B cell (primary cell): ENCODE results near the gene ARID4B. TPM values are rescaled to one million over a fixed set of nuclear protein-coding genes. Genes with fewer than 3 reads are reported as not detected.

Source experiments
- ATAC-seq: fragments of 200-7000 bp; cut with Tn5 transposase; one replicate; pipeline ENCODE4 v1.10.0; 2021; ENCODE audit warnings: low read depth, mild to moderate bottlenecking, moderate number of reproducible peaks, moderate library complexity
- CTCF ChIA-PET: fragments of 350-600 bp; sonication (Branson Sonifier 250); formaldehyde crosslinking; loops from one replicate; lab custom pipeline; 2021; ENCODE audit warnings: antibody characterized with exemption, inconsistent platforms; lab: Charles Lee
- POLR2A ChIA-PET: fragments of 350-600 bp; sonication (Branson Sonifier 250); formaldehyde crosslinking; loops from one replicate; lab custom pipeline; 2021; ENCODE audit warnings: antibody characterized with exemption; lab: Charles Lee
- DNase-seq: peaks from one replicate; pipeline ENCODE4 v3.0.0; 2013
- H2AFZ ChIP-seq: 2 replicates; pipeline ENCODE4 v1.6.1; 2012; ENCODE audit warnings: mild to moderate bottlenecking, low read depth, low read length; ENCODE audit not compliant: insufficient read depth, poor library complexity, severe bottlenecking
- H3K27ac ChIP-seq, 2 donors: 1 replicate in 1 of 2; 2 replicates in 1 of 2; pipeline ENCODE4 v1.5.1; 2012 to 2013; ENCODE audit warnings: low read length in 2 of 2, mild to moderate bottlenecking in 2 of 2, moderate library complexity in 1 of 2
- H3K27me3 ChIP-seq, 4 experiments: fragments of 200-600 bp in 1 of 4; sonication (generic) in 1 of 4; replicated peaks in 1 of 4; 1 replicate in 2 of 4; 2 replicates in 2 of 4; pipeline versions ENCODE4 v1.6.1 to v1.7.0; 2013 to 2016; ENCODE audit warnings: low read length in 3 of 4, mild to moderate bottlenecking in 2 of 4, mixed read lengths in 1 of 4, moderate library complexity in 1 of 4; ENCODE audit not compliant: insufficient read depth in 4 of 4, control insufficient read depth in 3 of 4; ENCODE audit errors: control extremely low read depth in 1 of 4
- H3K36me3 ChIP-seq, 2 experiments: replicated peaks in 1 of 2; 1 replicate in 1 of 2; 2 replicates in 1 of 2; pipeline versions ENCODE4 v1.6.1 to v1.7.1; 2013; ENCODE audit warnings: low read length in 1 of 2; ENCODE audit not compliant: insufficient read depth in 2 of 2, control insufficient read depth in 1 of 2; ENCODE audit errors: control extremely low read depth in 1 of 2, extremely low read depth in 1 of 2
- H3K4me1 ChIP-seq, 2 donors: fragments of 200-600 bp in 1 of 2; sonication (generic) in 1 of 2; 1 replicate in 1 of 2; 2 replicates in 1 of 2; pipeline versions ENCODE4 v1.5.1 to v1.6.1; 2013 to 2017; ENCODE audit warnings: low read length in 2 of 2; ENCODE audit not compliant: control insufficient read depth in 2 of 2, insufficient read depth in 2 of 2
- H3K4me2 ChIP-seq: replicated peaks from 2 replicates; pipeline ENCODE3; 2012; ENCODE audit warnings: mild to moderate bottlenecking, low read depth, low read length; ENCODE audit not compliant: poor library complexity, severe bottlenecking
- H3K4me3 ChIP-seq, 5 experiments: fragments of 200-600 bp in 1 of 5; sonication (generic) in 1 of 5; 1 replicate in 3 of 5; 2 replicates in 2 of 5; pipeline versions ENCODE4 v1.5.1 to v1.7.0; 2011 to 2016; ENCODE audit warnings: low read length in 4 of 5, mild to moderate bottlenecking in 4 of 5, low read depth in 2 of 5, control low read depth in 1 of 5, moderate library complexity in 1 of 5; ENCODE audit not compliant: insufficient read depth in 1 of 5; ENCODE audit errors: control extremely low read depth in 1 of 5, extremely low read depth in 1 of 5
- H3K79me2 ChIP-seq: fragments of 200-600 bp; sonication (generic); one replicate; pipeline ENCODE4 v1.6.0; 2016; ENCODE audit warnings: low read length; ENCODE audit not compliant: control insufficient read depth, insufficient read depth
- H3K9ac ChIP-seq: fragments of 200-600 bp; sonication (generic); 2 replicates; pipeline ENCODE4 v1.6.1; 2017; ENCODE audit warnings: mild to moderate bottlenecking, low read length, moderate library complexity
- H3K9me3 ChIP-seq, 3 donors: one replicate each; pipeline versions ENCODE4 v1.6.1 to v1.7.1; 2013; ENCODE audit warnings: low read length in 2 of 3; ENCODE audit not compliant: control insufficient read depth in 2 of 3, insufficient read depth in 1 of 3; ENCODE audit errors: control extremely low read depth in 1 of 3
- H4K20me1 ChIP-seq: 2 replicates; pipeline ENCODE4 v1.6.0; 2012; ENCODE audit warnings: mild to moderate bottlenecking, low read length; ENCODE audit not compliant: insufficient read depth, control insufficient read depth, poor library complexity, severe bottlenecking
- H3K27ac Mint-ChIP-seq: one replicate; pipeline ENCODE4 v1.8.0; 2021; ENCODE audit warnings: mixed read lengths
- H3K27me3 Mint-ChIP-seq: one replicate; pipeline ENCODE4 v1.8.0; 2021; ENCODE audit warnings: mixed read lengths
- H3K4me1 Mint-ChIP-seq: one replicate; pipeline ENCODE4 v1.8.0; 2021; ENCODE audit warnings: mixed read lengths
- H3K4me3 Mint-ChIP-seq: one replicate; pipeline ENCODE4 v1.8.0; 2021; ENCODE audit warnings: mixed read lengths
- H3K9me3 Mint-ChIP-seq: one replicate; pipeline ENCODE4 v1.8.0; 2022; ENCODE audit warnings: mixed read lengths; ENCODE audit not compliant: insufficient read depth
- EZH2 ChIP-seq: IDR thresholded peaks from 2 replicates; pipeline ENCODE4 v1.6.1; 2012; ENCODE audit warnings: borderline replicate concordance, low read depth, mild to moderate bottlenecking, moderate library complexity, low read length; ENCODE audit not compliant: insufficient read depth, poor library complexity, severe bottlenecking
- WGBS: methylation state at CpG from one replicate; pipeline ENCODE4 v1.1.5; 2013; ENCODE audit warnings: missing lambda C conversion rate; ENCODE audit not compliant: insufficient coverage; 5-methylcytosine and 5-hydroxymethylcytosine counted together
- intact Hi-C: fragments of 100-400 bp; cut with micrococcal nuclease; formaldehyde crosslinking; loops from one replicate; pipeline ENCODE4 v1.10.0; 2022
- polyA plus RNA-seq: library from polyadenylated mRNA; depleted of rRNA; stranded (reverse); fragments of >200 nt; gene quantifications from 2 replicates; pipeline ENCODE4 v1.2.3, GENCODE V29; 2012
- total RNA-seq, 2 donors: library from RNA; stranded (reverse); fragments of 120-200 nt in 1 of 2; gene quantifications; 1 replicate in 1 of 2; 2 replicates in 1 of 2; pipeline versions ENCODE4 v1.2.3 to v1.2.4, GENCODE V29; 2013 to 2022
- TF ChIP-seq, protein P1 (sequence below): fragments of 200-600 bp; IDR thresholded peaks from one replicate; pipeline ENCODE4 v1.8.0; 2022; ENCODE audit warnings: antibody characterized with exemption, mild to moderate bottlenecking

The ARID4B gene
- total and polyA plus RNA-seq, 2 donors (not counting 1 experiment from before 2014, with no cell fraction given): 13.2 to 110 TPM

DNA sequence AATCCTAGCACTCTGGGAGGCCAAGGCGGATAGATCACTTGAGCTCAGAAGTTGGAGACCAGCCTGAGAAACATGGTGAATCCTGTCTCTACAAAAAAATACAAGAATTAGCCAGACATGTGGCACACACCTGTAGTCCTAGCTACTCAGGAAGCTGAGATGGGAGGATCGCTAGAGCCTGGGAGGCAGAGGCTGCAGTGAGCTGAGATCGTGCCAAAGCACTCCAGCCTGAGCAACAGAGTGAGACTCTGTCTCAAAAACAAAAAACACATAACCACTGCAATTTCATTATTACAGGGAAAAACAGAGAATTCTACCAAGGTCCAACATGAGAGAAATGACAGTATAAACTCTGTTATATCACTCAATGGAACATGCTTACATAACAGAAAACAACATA is 194.9 kb downstream of the ARID4B start:
- H3K27ac Mint-ChIP-seq: no peak overlapping the region
- POLR2A ChIA-PET: interaction anchor here (1.3 kb wide), 1 partner anchor 27 kb away, joined by 3 read pairs; the partner anchor contains the start of gene RBM34
- peaks cover 10 to 48% of the 10 kb centered on the region in 2 experiments for H3K36me3 ChIP-seq

DNA sequence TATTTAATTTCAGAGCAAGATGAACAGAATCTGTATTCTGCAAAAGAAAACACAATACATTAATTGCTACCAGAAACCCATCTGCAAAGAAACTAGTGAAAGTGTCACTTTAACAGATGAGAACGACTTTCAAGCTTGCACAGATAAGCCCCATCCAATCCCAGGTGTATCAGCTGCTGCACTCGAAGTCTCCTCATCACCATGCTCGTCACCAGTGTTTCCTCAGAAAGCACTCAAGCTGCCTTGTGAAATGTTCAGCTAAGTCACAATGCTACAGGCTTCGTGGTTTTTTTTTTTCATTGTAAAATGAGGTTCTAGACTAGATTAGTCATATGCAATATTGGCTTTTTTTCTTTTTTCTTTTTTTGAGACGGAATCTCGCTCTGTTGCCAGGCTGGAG is 196.0 kb downstream of the ARID4B start:
- ChIA-PET POLR2A (interaction anchor here (1.3 kb wide), 1 partner anchor 28 kb away, joined by 3 read pairs; the partner anchor contains the start of gene RBM34), CTCF (interaction anchor here (0.6 kb wide), 1 partner anchor 98 kb away, joined by 3 read pairs; no protein-coding TSS in a partner anchor)
- TF ChIP-seq, protein P1, sequence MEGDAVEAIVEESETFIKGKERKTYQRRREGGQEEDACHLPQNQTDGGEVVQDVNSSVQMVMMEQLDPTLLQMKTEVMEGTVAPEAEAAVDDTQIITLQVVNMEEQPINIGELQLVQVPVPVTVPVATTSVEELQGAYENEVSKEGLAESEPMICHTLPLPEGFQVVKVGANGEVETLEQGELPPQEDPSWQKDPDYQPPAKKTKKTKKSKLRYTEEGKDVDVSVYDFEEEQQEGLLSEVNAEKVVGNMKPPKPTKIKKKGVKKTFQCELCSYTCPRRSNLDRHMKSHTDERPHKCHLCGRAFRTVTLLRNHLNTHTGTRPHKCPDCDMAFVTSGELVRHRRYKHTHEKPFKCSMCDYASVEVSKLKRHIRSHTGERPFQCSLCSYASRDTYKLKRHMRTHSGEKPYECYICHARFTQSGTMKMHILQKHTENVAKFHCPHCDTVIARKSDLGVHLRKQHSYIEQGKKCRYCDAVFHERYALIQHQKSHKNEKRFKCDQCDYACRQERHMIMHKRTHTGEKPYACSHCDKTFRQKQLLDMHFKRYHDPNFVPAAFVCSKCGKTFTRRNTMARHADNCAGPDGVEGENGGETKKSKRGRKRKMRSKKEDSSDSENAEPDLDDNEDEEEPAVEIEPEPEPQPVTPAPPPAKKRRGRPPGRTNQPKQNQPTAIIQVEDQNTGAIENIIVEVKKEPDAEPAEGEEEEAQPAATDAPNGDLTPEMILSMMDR: no peak
- no peak for TF ChIP-seq EZH2
- H3K27ac Mint-ChIP-seq: no peak overlapping the region
- H3K27me3 ChIP-seq: no peaks in the 10 kb centered on the region
- DNase-seq: no peak
- no peak overlapping the region for H3K4me3 ChIP-seq
- peaks cover 8 to 37% of the 10 kb centered on the region in 2 experiments for H3K36me3 ChIP-seq
- intact Hi-C loops: no loop called here
- no peaks in the 10 kb centered on the region for H3K27me3 Mint-ChIP-seq
- H3K4me1 ChIP-seq: peaks cover 8 to 12% of the 10 kb centered on the region in 2 donors
- H3K4me3 Mint-ChIP-seq: no peak overlapping the region
- H3K4me2 ChIP-seq: no peak overlapping the region
- H3K9me3 Mint-ChIP-seq: no peaks in the 10 kb centered on the region
- H4K20me1 ChIP-seq: no peaks in the 10 kb centered on the region
- no peak overlapping the region for H3K27ac ChIP-seq
- no peaks in the 10 kb centered on the region for H3K9me3 ChIP-seq
- H3K4me1 Mint-ChIP-seq: peaks cover 17% of the 10 kb centered on the region
- peaks cover 24% of the 10 kb centered on the region for H3K79me2 ChIP-seq
- WGBS: 88% methylated on average over 3 of the region's 6 CpGs
- no peak for ATAC-seq
- H3K9ac ChIP-seq: no peak overlapping the region
- H2AFZ ChIP-seq: no peak overlapping the region

More for the DNA sequence above, 194.9 kb downstream of the ARID4B start:
- no peak overlapping the region for H3K9ac ChIP-seq
- H3K9me3 ChIP-seq: no peaks in the 10 kb centered on the region
- H3K27ac ChIP-seq: no peak overlapping the region
- CTCF ChIA-PET: interaction anchor here (0.6 kb wide), 1 partner anchor 20 kb away, joined by 3 read pairs; no protein-coding TSS in a partner anchor
- H4K20me1 ChIP-seq: no peaks in the 10 kb centered on the region
- ATAC-seq (no peak), DNase-seq (no peak)
- peaks cover 0 to 4% of the 10 kb centered on the region in 2 donors for H3K4me1 ChIP-seq
- intact Hi-C loops: no loop called here
- no peak overlapping the region for H2AFZ ChIP-seq
- no peak overlapping the region for H3K4me3 ChIP-seq
- H3K9me3 Mint-ChIP-seq: no peaks in the 10 kb centered on the region
- no peaks in the 10 kb centered on the region for H3K27me3 Mint-ChIP-seq
- peaks cover 7% of the 10 kb centered on the region for H3K4me1 Mint-ChIP-seq
- H3K4me2 ChIP-seq: no peak overlapping the region
- no peaks in the 10 kb centered on the region for H3K27me3 ChIP-seq
- H3K4me3 Mint-ChIP-seq: no peak overlapping the region
- TF ChIP-seq EZH2: no peak
- TF ChIP-seq, protein P1: no peak
- WGBS: 100% methylated on average over 1 of the region's 3 CpGs
- peaks cover 13% of the 10 kb centered on the region for H3K79me2 ChIP-seq
